ENCODE measurements around the gene SCYGR3.

The SCYGR3 gene, protein sequence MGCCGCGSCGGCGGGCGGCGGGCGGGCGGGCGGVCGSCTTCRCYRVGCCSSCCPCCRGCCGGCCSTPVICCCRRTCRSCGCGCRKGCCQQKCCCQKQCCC

DNA sequence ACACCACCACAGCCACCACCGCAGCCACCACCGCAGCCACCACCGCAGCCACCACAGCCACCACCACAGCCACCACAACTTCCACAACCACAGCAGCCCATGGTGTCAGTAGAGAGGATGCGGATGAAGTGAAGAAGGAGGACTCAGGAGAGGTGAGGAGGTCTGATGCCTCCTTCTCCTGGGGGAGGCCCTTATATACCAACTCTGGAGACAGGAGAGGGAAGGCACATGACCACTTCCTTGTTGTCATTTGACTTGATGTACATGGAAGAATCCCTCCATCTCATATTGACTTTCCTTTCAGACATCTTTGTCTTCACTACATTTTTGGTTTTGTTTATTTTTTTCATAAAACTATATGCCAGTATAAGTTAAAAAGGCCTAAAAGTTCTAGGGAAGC lies at the start of gene SCYGR3:
TSS of gene SCYGR3 (minus strand) at position 101 of the 400 bp plus-strand sequence. CDS start at position 101, 0 bp downstream.
- no peak for FAIRE-seq
- no peak for DNase-seq (ENCODE audit: low spot score)

GRCh38 chr2:227661827-227662226 lies 47.2 kb upstream of the SCYGR3 start:
- FAIRE-seq (no peak), DNase-seq (ENCODE audit: low spot score) (no peak)

GRCh38 chr2:227661025-227661649 lies 46.5 kb upstream of the SCYGR3 start:
- FAIRE-seq, result no peak

DNA sequence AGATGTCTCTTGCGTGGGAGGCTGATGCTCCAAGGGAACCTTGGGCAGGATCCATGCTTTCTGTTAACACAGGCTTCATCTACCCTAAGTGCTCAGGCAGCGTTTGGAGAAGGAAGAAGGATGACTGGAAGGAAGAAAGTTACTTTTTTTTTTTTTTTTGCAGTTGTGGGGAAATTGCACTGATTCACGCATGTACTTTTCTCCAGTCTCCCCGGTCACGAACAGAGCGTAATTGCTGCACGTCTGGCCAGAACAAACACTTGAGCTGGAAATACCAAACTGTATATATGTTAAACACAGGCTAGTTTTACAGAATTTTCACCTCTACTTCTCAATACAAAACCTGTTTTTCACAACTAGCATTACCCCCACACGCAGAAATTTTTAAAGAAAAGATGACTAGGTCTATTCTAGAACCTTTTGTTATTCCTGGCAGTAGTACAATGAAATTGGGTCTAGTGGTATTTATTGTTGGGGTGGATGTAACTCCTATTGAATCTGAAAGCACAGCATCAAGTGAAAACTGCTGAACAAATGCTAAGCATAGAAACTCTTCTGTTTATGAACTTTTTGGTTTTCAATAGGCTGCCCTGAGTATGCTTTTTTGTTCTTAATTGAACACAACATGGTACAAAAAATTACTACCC lies 42.7 kb upstream of the SCYGR3 start:
- FAIRE-seq, result no peak
- DNase-seq (ENCODE audit: low spot score), result no peak

More at GRCh38 chr2:227661025-227661649, 46.5 kb upstream of the SCYGR3 start:
- no peak for DNase-seq (ENCODE audit: low spot score)

DNA sequence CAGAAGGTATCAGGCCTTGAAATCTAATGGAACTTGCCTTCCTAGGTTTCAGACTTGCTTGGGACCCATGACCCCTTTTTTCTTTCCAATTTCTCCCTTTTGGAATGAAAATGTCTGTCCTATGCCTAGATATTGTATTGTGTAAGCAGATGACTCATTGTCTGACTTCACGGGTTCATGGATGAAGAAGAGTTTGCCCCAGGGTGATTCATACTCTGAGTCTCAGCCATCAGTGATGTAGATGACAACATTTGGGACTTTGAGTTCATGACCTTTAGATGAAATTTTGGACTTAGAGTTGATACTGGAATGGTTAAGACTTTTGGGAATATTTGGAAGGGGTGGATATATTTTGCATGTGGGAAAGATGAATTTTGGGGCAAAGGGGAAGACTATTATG lies 40.8 kb upstream of the SCYGR3 start:
- FAIRE-seq, result peak; percentile 93
- DNase-seq (ENCODE audit: low spot score), result peak; percentile 77

GRCh38 chr2:227654426-227654825 lies 39.8 kb upstream of the SCYGR3 start:
- DNase-seq (ENCODE audit: low spot score) (no peak), FAIRE-seq (no peak)

DNA sequence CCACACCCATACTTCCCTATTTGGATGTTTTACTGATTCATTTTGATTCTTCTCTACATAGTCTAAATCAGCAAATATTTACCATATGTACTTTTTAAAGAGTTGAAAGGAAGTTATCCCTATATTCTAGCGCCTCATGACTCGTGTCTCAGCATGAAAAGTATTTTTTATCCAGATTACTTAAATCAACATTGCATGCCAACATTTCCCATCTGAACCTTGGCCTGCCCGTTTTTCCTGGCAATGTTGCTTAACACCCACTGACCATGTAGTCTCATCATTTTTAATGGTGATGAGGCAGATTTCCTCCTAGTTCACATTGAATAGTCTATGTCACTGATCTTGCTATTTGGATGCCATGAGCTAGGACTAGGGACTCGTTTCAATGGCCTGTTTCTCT lies 38.8 kb upstream of the SCYGR3 start:
- DNase-seq (ENCODE audit: low spot score) (no peak), FAIRE-seq (no peak)

GRCh38 chr2:227643990-227644551 lies 29.4 kb upstream of the SCYGR3 start:
- DNase-seq (ENCODE audit: low spot score) (no peak), FAIRE-seq (no peak)

DNA sequence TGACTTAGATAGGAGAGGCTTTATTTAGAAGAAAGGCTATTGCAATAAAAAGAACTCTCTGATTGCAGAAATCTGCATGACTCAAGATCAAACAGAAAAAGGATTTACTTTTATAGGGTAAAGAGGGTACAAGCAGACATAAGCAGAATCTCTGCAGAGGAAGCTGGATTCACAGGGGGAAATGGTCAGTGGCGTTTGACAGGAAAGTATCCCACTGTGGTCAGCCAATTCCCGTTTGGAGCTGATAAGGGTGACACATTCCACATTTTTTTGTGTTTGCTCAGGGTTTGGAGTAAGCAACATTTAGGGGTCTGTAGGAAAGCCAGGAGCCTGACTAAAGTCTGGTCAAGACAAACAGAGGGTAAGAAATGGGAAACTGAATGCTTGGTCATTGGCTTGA lies 28.0 kb upstream of the SCYGR3 start:
- FAIRE-seq (no peak), DNase-seq (ENCODE audit: low spot score) (no peak)

DNA sequence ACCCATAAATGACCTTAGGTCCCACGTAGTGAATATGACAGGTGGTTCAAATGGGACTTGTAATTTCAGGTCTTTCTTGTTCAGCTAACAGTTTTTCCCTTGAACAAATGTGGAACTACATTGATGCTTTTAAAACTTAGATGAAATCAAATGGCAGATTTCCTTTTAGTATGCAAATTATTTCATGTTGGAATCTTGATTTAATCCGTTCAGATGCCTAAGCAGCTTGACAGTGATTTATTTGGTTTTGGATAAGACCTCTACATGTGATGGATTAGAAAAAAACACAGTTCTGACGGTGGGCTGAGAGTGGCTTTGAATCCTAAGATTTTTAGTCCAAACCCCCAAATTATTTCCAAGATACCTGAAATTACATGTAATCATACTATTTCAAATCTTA lies 19.6 kb upstream of the SCYGR3 start:
- no peak for DNase-seq (ENCODE audit: low spot score)
- FAIRE-seq, result no peak

DNA sequence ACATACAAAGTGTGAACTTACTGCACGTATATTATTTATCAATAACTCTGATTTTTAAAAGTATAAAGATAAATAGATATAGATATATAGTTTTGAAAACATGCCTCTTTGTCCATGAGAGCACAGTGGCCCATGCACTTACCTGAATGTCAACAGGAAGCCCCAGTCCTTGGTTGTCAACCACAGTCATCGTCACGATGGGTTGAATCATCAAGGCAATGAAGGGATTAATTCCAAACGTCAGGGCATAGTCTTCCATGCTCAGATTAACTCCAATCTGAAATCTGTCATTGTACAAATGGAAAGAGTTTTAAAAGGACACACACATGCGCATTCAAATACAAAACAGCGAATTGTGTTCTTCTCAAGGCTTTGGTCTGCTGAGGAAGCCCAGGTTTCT lies 18.2 kb upstream of the SCYGR3 start:
- no peak for DNase-seq (ENCODE audit: low spot score)
- FAIRE-seq, result no peak

- DNase-seq (ENCODE audit: low spot score), result no peak
- no peak for FAIRE-seq
Observed at GRCh38 chr2:227630322-227630721, 15.7 kb upstream of the SCYGR3 start.

DNA sequence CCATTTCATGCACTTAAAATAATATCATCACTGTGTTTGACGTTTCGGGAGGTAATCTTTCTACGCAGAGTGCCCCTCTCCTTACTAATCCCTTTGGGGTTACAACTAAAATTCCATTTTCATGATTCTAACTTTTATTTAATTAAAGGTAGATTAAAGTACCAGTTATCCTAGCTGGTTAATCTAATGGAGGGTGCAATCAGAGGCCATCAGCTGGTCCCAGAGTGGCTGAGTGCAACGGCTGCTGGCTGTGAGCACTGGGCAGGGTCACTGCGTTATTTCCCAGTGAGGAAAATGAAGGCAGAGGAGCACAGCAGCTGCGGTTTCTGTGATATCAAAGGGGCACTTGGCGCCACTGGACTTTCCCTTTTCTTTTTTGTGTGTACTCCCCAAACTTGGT lies 14.8 kb upstream of the SCYGR3 start:
- DNase-seq (ENCODE audit: low spot score) (no peak), FAIRE-seq (no peak)

DNA sequence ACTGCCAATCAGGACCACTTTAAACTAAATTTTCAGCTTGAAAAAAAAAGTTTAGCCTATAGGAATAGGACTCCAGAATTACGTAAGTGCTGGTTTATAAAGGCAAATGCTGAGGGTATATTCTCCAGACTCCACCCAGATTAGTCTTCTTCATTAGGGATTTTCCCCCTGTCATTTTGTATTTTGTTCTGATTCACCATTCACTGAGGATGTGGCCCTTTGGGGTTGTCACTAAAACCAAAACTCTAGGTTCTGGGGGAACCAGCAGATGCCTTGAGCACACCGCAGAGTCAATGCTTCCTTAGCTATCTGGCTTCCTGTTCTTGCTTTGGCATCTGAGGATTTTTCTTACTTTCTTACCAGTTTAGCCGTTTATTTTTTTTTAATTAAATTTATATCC lies 13.1 kb upstream of the SCYGR3 start:
- DNase-seq (ENCODE audit: low spot score) (no peak), FAIRE-seq (no peak)

DNA sequence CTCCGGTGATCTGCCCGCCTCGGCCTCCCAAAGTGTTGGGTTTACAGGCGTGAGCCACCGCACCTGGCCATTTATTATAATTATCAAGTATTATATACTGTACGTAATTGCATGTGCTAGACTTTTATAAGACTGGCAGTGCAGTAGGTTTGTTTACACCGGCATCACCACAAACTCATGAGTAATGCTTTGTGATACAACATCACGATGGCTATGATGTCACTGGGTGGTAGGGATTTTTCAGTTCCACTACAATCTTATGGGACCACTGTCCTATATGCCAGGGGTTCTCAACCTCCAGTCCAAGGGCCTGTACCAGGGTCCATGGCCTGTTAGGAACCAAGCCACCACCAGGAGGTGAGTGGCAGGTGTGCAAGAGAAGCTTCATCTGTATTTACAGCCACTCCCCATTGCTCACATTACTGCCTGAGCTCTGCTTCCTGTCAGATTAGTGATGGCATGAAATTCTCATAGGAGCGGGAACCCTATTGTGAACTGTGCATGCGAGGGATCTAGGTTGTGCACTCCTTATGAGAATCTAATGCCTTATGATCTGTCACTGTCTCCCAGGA lies 12.0 kb upstream of the SCYGR3 start:
- FAIRE-seq (no peak), DNase-seq (ENCODE audit: low spot score) (no peak)

DNA sequence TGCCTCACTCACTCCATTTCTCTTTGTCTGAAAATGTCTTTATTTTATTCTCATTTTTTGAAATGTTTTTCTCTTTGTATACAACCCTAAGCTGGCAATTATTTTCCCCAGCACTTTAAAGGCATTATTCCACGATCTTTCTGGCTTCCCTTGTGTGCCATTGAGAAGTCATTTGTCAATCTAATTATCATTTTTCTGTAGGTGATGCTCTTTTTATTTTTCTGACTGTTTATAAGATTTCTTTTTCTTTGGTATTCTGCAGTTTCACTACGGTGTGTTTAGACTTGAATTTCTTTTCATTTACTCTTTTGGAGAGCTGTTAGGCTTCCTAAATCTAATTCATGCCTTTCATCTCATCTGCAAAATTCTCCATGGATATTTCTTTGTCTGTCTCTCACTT lies 10.8 kb upstream of the SCYGR3 start:
- DNase-seq (ENCODE audit: low spot score) (no peak), FAIRE-seq (no peak)

DNA sequence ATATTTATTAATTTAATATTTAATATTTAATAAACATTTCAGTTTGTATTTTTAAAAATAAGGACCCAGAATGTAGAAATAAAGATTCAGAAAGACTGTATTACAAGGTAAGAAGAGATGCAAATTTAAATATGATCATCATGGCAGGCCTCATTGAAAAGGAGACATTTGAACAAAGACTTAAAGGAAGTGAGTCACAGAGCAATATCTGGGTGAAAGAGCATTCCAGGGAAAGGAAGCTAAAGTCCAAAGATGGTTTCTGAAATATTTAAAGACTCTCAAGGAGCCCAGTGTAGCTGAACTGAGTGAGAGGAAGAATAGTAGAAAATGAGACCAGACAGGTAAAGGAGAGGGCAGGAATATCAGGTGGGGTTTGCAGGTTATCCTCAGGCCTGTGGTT lies 8.6 kb upstream of the SCYGR3 start:
- peak; percentile 46 for DNase-seq (ENCODE audit: low spot score)
- FAIRE-seq, result peak; percentile 62

GRCh38 chr2:227617316-227618230 lies 2.9 kb upstream of the SCYGR3 start, which contains the start of gene SCYGR4:
TSS of gene SCYGR4 (plus strand) at chr2:227617498. CDS start at chr2:227617498, 0 bp downstream.
- no peak for FAIRE-seq
- DNase-seq (ENCODE audit: low spot score), result no peak

- DNase-seq (ENCODE audit: low spot score), result no peak
- FAIRE-seq, result no peak
Observed at GRCh38 chr2:227616631-227617030, 2.0 kb upstream of the SCYGR3 start.

DNA sequence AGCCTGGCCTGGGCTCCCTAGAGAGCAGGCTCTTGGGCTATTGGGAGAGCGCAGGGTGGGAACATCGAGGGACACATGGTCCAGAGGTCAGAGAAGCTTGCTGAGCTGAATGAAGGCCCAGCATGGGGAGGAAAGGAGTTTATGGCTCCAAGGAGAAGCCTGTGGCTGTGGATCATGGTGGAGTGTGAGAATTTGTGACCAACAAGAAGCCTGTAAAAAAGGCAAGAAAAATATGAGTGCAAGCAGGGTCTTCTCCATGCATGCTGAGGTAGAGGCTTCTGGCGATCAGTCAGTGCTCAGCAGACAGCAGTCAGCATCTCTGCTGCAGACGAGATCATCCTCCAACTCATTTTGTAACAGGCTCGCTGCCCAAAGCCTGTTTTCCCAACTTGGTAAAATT lies 1.3 kb upstream of the SCYGR3 start:
- FAIRE-seq, result no peak

DNA sequence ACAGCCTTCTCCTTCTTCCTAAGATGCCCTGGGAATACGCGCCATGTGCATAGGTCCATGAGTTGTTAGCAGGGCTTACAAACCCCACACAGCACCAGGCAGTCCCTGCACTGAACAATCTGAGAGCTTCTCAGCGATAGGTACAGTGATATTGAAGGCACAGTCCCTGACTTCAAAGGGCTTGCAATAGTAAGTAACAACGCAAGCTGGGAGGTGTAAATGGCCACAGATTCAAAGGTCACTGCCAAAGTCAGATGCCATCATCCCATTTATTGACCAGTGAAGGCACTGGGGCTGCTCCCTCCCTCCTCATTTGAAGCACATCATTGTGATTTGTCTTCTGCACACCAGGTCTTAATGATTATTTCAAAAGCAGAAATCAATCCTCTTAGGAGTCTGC lies 541 bp upstream of the SCYGR3 start:
- no peak for FAIRE-seq

More for the DNA sequence above, 1.3 kb upstream of the SCYGR3 start:
- no peak for DNase-seq (ENCODE audit: low spot score)

More for the DNA sequence above, 541 bp upstream of the SCYGR3 start:
- no peak for DNase-seq (ENCODE audit: low spot score)
